Measurements from ENCODE around the gene SLC51B. TPM values are rescaled to one million over a fixed set of nuclear protein-coding genes. Genes with fewer than 3 reads are reported as not detected.
"Not testable (repeated sequence)": the region's sequence is repeated elsewhere in the genome, so short reads cannot be mapped to it uniquely, and the experiment has no call there.

The SLC51B gene
- total RNA-seq, 1 donor from 2014 or later = not detected

- H3K27me3 Mint-ChIP-seq (ENCODE audit: unreplicated experiment) = peaks cover 6% of the 10 kb centered on the region
- no peak overlapping the region for H3K4me3 Mint-ChIP-seq (ENCODE audit: unreplicated experiment)
- no peak for TF ChIP-seq CTCF (IDR thresholded peaks at IDR 0.05)
- no peaks in the 10 kb centered on the region for H3K36me3 Mint-ChIP-seq (ENCODE audit: unreplicated experiment)
- no peak for DNase-seq (ENCODE audit: extremely low spot score, unreplicated experiment)
- no peaks in the 10 kb centered on the region for H3K9me3 Mint-ChIP-seq (ENCODE audit: unreplicated experiment)
- H3K27ac Mint-ChIP-seq (ENCODE audit: unreplicated experiment) = no peak overlapping the region
- peaks cover 24% of the 10 kb centered on the region for H3K4me1 Mint-ChIP-seq (ENCODE audit: unreplicated experiment)
These were observed 44.1 kb downstream of the SLC51B start for GRCh38 chr15:65089206-65089824.

- H3K4me1 Mint-ChIP-seq (ENCODE audit: unreplicated experiment) = peaks cover 31% of the 10 kb centered on the region
- no peak for TF ChIP-seq CTCF (IDR thresholded peaks at IDR 0.05)
- H3K4me3 Mint-ChIP-seq (ENCODE audit: unreplicated experiment) = no peak overlapping the region
- H3K27ac Mint-ChIP-seq (ENCODE audit: unreplicated experiment) = no peak overlapping the region
- no peaks in the 10 kb centered on the region for H3K27me3 Mint-ChIP-seq (ENCODE audit: unreplicated experiment)
- no peaks in the 10 kb centered on the region for H3K9me3 Mint-ChIP-seq (ENCODE audit: unreplicated experiment)
- peaks cover 2% of the 10 kb centered on the region for H3K36me3 Mint-ChIP-seq (ENCODE audit: unreplicated experiment)
- no peak for DNase-seq (ENCODE audit: extremely low spot score, unreplicated experiment)
These were observed 47.0 kb downstream of the SLC51B start for GRCh38 chr15:65091946-65092770.

DNA sequence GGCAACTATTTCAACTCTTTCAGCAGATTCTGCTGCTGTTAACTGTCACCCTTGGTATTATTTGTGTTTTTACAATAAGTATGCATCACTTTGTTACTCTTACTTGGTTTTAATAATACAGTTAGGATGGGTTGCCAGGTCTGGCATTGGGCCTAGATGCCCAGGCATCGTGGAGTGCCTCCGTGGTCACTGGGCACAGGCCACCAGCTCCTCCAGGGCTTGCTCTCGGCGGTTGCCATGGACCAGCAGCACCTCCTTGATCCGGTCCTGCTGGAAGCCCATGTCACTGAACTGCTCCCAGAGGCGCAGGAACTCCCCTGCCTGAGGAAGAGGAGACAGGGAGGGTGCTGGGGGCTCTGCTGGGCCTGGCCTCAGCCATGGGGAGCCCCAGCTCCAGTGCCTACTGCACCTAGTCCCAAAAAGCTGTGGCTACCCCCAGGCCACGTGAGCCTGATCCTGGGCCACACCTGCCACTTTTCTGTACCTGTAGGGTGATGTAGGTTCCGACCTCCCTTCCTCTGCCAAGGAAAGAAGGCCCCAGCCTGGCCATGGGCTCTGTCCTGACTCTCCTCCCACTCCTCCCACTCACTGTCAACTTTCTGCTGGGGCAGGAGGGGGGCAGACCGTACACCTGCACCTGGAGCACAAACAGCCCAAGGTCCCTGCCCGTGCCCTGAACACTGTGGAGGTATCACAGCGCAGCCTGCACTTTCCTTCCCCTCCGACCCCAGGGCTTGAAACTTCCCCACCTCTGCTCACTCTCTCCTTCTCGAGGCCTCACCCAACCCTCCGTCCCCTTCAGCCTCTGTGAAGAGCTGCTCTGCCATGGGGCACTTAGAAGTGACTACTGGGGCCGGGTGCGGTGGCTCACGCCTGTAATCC is 48.0 kb downstream of the SLC51B start:
- no peaks in the 10 kb centered on the region for H3K9me3 Mint-ChIP-seq (ENCODE audit: unreplicated experiment)
- TF ChIP-seq CTCF (IDR thresholded peaks at IDR 0.05) = no peak
- no peaks in the 10 kb centered on the region for H3K27me3 Mint-ChIP-seq (ENCODE audit: unreplicated experiment)
- peaks cover 24% of the 10 kb centered on the region for H3K4me1 Mint-ChIP-seq (ENCODE audit: unreplicated experiment)
- DNase-seq (ENCODE audit: extremely low spot score, unreplicated experiment) = no peak
- H3K4me3 Mint-ChIP-seq (ENCODE audit: unreplicated experiment) = no peak overlapping the region
- H3K36me3 Mint-ChIP-seq (ENCODE audit: unreplicated experiment) = peaks cover 8% of the 10 kb centered on the region
- H3K27ac Mint-ChIP-seq (ENCODE audit: unreplicated experiment) = no peak overlapping the region

DNA sequence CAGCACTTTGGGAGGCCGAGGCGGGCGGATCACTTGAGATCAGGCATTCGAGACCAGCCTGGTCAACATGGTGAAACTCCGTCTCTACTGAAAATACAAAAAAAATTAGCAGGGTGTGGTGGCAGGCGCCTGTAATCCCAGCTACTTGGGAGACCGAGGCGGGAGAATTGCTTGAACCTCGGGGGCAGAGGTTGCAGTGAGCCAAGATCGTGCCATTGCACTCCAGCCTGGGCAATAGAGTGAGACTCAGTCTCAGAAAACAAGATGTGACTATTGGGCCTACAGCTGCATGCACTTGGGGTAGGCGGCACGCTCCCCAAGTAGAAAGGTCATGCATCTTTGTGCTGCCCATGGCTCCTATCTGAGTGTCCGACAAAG is 48.6 kb downstream of the SLC51B start:
- peaks cover 14% of the 10 kb centered on the region for H3K36me3 Mint-ChIP-seq (ENCODE audit: unreplicated experiment)
- H3K4me3 Mint-ChIP-seq (ENCODE audit: unreplicated experiment); H3K9me3 Mint-ChIP-seq (ENCODE audit: unreplicated experiment); DNase-seq (ENCODE audit: extremely low spot score, unreplicated experiment); H3K27me3 Mint-ChIP-seq (ENCODE audit: unreplicated experiment); H3K27ac Mint-ChIP-seq (ENCODE audit: unreplicated experiment): not testable (repeated sequence)
- H3K4me1 Mint-ChIP-seq (ENCODE audit: unreplicated experiment) = peaks cover 22% of the 10 kb centered on the region

DNA sequence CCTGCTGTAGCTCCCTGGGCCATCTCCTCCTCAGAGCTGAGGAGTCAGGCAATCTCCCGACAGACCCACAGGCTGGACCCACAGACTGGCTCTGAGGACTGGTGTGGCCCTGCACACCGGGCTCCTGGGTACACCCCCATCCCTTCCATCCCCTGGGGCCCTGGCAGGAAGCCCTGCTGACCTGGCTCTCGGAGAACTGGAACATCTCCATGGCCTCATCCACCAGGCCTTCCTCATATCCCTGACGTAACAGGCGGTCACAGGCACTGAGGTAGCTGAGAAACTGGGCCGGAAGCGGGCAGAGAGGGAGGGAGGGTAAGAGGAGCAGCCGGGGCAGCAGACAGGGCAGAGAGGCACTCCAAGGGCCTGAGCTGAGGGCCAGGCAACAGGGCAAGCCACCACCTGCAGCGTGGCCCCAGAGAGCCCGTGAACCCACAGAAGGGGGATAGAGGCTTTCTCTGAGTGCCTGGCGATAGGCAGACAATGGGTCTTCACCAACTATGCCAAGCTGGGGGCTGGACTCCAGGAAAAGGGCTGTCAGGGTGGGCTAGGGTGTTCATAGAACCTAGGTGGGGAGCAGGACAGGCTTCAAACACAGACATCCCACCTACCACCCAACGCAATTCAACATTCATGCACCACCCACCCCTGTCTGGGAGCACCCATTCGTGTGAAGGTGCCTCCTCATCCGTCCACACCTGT is 49.3 kb downstream of the SLC51B start:
- Mint-ChIP-seq H3K4me3 (ENCODE audit: unreplicated experiment) (no peak overlapping the region), H3K27me3 (ENCODE audit: unreplicated experiment) (no peaks in the 10 kb centered on the region), H3K36me3 (ENCODE audit: unreplicated experiment) (peaks cover 19% of the 10 kb centered on the region), H3K9me3 (ENCODE audit: unreplicated experiment) (no peaks in the 10 kb centered on the region), H3K27ac (ENCODE audit: unreplicated experiment) (no peak overlapping the region), H3K4me1 (ENCODE audit: unreplicated experiment) (peaks cover 22% of the 10 kb centered on the region)
- TF ChIP-seq CTCF (IDR thresholded peaks at IDR 0.05) = no peak
- no peak for DNase-seq (ENCODE audit: extremely low spot score, unreplicated experiment)

All from osteocyte (in vitro differentiated cells).